Panc1 (cell line): Measurements from ENCODE around the gene VWA5B2. TPM values are rescaled to one million over a fixed set of nuclear protein-coding genes. Genes with fewer than 3 reads are reported as not detected.

Source experiments
- ATAC-seq: fragments of 200-7000 bp; cut with Tn5 transposase; 2 replicates; pipeline ENCODE4 v1.9.1; 2020; ENCODE audit warnings: mild to moderate bottlenecking, moderate library complexity
- BruUV-seq: library from RNA; stranded (reverse); fragments of 400-500 nt; replicated peaks from 2 replicates; lab custom pipeline; 2021; lab: Mats Ljungman, UMichigan
- CTCF ChIA-PET: fragments of 300-600 bp; sonication (Branson Sonifier 250); formaldehyde crosslinking; loops from one replicate; lab custom pipeline; 2022; ENCODE audit warnings: antibody characterized with exemption; lab: Charles Lee
- POLR2A ChIA-PET: fragments of 300-600 bp; sonication (Branson Sonifier 250); formaldehyde crosslinking; loops from one replicate; lab custom pipeline; 2022; ENCODE audit warnings: antibody characterized with exemption; lab: Charles Lee
- DNase-seq: peaks from one replicate; pipeline ENCODE4 v3.0.0-alpha.2; 2010; ENCODE audit warnings: low read depth, low spot score
- H3K27ac ChIP-seq: 2 replicates; pipeline ENCODE4 v1.5.1; 2011; ENCODE audit warnings: mild to moderate bottlenecking, low read length, inconsistent platforms
- H3K27me3 ChIP-seq: fragments of 200-500 bp; sonication (Bioruptor generic); 2 replicates; pipeline ENCODE4 v1.6.0; 2014; ENCODE audit warnings: low read length, inconsistent platforms; ENCODE audit not compliant: control insufficient read depth, insufficient read depth
- H3K36me3 ChIP-seq: fragments of 200-500 bp; sonication (Bioruptor generic); 2 replicates; pipeline ENCODE4 v1.5.1; 2014; ENCODE audit warnings: inconsistent platforms, mild to moderate bottlenecking, low read length, moderate library complexity; ENCODE audit not compliant: control insufficient read depth, insufficient read depth
- H3K4me1 ChIP-seq: 2 replicates; pipeline ENCODE4 v1.5.1; 2011; ENCODE audit warnings: inconsistent platforms, mild to moderate bottlenecking, low read length, moderate library complexity; ENCODE audit not compliant: control insufficient read depth, insufficient read depth
- H3K4me3 ChIP-seq, 2 experiments: 2 replicates each; pipeline ENCODE4 v1.5.1; 2011 to 2012; ENCODE audit warnings: low read depth in 2 of 2, low read length in 2 of 2, mild to moderate bottlenecking in 2 of 2, inconsistent platforms in 1 of 2, moderate library complexity in 1 of 2
- H3K9me3 ChIP-seq: fragments of 200-500 bp; sonication (Bioruptor generic); 2 replicates; pipeline ENCODE4 v1.5.1; 2014; ENCODE audit warnings: low read depth, mild to moderate bottlenecking, inconsistent platforms, low read length, moderate library complexity; ENCODE audit not compliant: control insufficient read depth, insufficient read depth
- POLR2AphosphoS5 ChIP-seq: IDR thresholded peaks from 2 replicates; pipeline ENCODE4 v1.6.1; 2012; ENCODE audit warnings: mild to moderate bottlenecking, low read depth, low read length, moderate library complexity
- SIN3A ChIP-seq: IDR thresholded peaks from 2 replicates; pipeline ENCODE4 v1.6.1; 2012; ENCODE audit warnings: low read depth, mild to moderate bottlenecking, low read length, moderate library complexity, borderline replicate concordance; ENCODE audit not compliant: insufficient read depth
- TCF7L2 ChIP-seq: IDR thresholded peaks from 2 replicates; pipeline ENCODE4 v1.6.1; 2011; ENCODE audit warnings: mild to moderate bottlenecking, low read depth, low read length, inconsistent platforms
- in situ Hi-C: cut with HindIII; loops from 2 replicates; pipeline ENCODE4 v1.10.0; 2016; ENCODE audit warnings: low sequenced_read_pairs, low pct_unique_long_range_greater_than_20kb
- intact Hi-C: fragments of 100-400 bp; cut with micrococcal nuclease; formaldehyde crosslinking; loops from one replicate; pipeline ENCODE4 v1.10.0; 2022; ENCODE audit not compliant: unreplicated experiment
- total RNA-seq: library from RNA; stranded (reverse); gene quantifications from one replicate; pipeline ENCODE4 v1.2.1, GENCODE V29; 2021; ENCODE audit not compliant: unreplicated experiment
- TF ChIP-seq, protein P1 (sequence below): fragments of 450-650 bp; IDR thresholded peaks from 2 replicates; pipeline ENCODE4 v1.5.1; 2017; ENCODE audit warnings: mild to moderate bottlenecking
- TF ChIP-seq, protein P2 (sequence below), 2 experiments: IDR thresholded peaks; 2 replicates each; pipeline ENCODE4 v1.6.1; 2011 to 2012; ENCODE audit warnings: low read depth in 2 of 2, control low read depth in 1 of 2, low read length in 1 of 2, mild to moderate bottlenecking in 1 of 2, moderate library complexity in 1 of 2; ENCODE audit not compliant: insufficient read depth in 1 of 2

Gene VWA5B2
- total RNA-seq, 1 experiment from 2014 or later, result 0.28 TPM

DNA sequence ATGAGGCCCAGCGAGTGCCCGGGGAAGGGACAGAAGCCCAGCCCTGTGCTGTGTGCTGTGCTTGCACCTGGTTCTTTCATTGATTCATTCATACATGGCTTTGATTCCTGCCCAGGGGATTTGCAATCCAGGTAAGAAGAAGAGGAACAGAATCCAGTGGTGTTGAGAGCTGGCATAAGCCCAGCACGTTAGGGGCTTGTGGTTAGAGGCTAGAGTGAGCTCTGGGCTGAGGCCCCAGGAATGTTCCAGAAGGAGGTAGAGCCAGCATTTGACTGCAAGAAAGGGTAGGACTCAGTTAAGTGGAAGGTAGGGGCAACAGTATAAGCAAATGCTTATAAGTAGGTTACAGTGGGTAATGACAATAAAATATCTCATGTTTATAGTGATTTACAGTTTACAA is 2.3 kb downstream of the VWA5B2 start:
- Histone ChIP-seq H3K9me3 (no peaks in the 10 kb centered on the region), H3K4me3 (no peak overlapping the region), H3K36me3 (peaks cover 2% of the 10 kb centered on the region; the same call in 1 of the 2 replicates), H3K27ac (no peak overlapping the region), H3K27me3 (peaks cover 14% of the 10 kb centered on the region; the same call in 1 of the 2 replicates), H3K4me1 (no peaks in the 10 kb centered on the region; the same call in 1 of the 2 replicates)
- no peak for DNase-seq
- POLR2A ChIA-PET, result no interaction called here
- no peak for TF ChIP-seq SIN3A
- TF ChIP-seq, protein P1, sequence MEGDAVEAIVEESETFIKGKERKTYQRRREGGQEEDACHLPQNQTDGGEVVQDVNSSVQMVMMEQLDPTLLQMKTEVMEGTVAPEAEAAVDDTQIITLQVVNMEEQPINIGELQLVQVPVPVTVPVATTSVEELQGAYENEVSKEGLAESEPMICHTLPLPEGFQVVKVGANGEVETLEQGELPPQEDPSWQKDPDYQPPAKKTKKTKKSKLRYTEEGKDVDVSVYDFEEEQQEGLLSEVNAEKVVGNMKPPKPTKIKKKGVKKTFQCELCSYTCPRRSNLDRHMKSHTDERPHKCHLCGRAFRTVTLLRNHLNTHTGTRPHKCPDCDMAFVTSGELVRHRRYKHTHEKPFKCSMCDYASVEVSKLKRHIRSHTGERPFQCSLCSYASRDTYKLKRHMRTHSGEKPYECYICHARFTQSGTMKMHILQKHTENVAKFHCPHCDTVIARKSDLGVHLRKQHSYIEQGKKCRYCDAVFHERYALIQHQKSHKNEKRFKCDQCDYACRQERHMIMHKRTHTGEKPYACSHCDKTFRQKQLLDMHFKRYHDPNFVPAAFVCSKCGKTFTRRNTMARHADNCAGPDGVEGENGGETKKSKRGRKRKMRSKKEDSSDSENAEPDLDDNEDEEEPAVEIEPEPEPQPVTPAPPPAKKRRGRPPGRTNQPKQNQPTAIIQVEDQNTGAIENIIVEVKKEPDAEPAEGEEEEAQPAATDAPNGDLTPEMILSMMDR, result no peak
- no peak for TF ChIP-seq TCF7L2
- TF ChIP-seq, protein P2, sequence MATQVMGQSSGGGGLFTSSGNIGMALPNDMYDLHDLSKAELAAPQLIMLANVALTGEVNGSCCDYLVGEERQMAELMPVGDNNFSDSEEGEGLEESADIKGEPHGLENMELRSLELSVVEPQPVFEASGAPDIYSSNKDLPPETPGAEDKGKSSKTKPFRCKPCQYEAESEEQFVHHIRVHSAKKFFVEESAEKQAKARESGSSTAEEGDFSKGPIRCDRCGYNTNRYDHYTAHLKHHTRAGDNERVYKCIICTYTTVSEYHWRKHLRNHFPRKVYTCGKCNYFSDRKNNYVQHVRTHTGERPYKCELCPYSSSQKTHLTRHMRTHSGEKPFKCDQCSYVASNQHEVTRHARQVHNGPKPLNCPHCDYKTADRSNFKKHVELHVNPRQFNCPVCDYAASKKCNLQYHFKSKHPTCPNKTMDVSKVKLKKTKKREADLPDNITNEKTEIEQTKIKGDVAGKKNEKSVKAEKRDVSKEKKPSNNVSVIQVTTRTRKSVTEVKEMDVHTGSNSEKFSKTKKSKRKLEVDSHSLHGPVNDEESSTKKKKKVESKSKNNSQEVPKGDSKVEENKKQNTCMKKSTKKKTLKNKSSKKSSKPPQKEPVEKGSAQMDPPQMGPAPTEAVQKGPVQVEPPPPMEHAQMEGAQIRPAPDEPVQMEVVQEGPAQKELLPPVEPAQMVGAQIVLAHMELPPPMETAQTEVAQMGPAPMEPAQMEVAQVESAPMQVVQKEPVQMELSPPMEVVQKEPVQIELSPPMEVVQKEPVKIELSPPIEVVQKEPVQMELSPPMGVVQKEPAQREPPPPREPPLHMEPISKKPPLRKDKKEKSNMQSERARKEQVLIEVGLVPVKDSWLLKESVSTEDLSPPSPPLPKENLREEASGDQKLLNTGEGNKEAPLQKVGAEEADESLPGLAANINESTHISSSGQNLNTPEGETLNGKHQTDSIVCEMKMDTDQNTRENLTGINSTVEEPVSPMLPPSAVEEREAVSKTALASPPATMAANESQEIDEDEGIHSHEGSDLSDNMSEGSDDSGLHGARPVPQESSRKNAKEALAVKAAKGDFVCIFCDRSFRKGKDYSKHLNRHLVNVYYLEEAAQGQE (IDR thresholded peaks at IDR 0.05; ENCODE audit: insufficient read depth in 1 of 2, low read depth in 2 of 2, low read length in 1 of 2), result no peak
- TF ChIP-seq POLR2AphosphoS5, result no peak
- CTCF ChIA-PET, result no interaction called here
- no TSS peak for BruUV-seq
- intact Hi-C loops (no loop called here), in situ Hi-C loops (no loop called here)
- ATAC-seq, result no peak

DNA sequence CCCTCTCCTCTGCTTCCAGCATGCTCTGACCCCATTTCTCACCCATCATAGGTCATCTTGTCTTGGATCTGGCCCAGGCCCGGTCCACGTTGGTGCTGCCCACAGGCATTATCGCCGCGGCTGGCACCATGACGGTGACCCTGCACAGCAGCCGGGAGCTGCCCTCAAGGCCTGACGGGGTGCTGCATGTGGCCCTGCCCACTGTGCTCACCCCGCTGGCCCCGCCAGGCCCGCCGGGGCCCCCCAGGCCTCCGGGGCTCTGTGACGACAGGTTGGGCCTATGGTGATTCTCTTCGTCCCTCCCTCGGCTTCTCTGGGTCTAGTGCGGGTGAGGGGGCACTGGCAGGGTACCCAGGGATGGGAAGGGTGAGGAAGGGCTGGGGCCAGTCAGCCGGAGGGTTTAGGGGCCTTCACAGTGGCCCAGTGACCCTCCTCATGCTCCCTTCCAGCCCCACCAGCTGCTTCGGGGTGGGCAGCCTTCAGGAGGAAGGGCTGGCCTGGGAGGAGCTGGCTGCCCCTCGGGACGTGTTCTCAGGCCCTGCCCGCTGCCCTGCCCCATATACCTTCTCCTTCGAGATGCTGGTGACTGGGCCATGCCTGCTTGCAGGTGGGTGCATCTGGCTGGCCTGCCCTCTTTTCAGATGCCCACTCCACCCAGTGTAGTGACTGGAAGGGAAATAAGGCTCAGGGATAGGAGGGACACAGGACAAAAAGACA is 3.9 kb downstream of the VWA5B2 start:
- no peak for TF ChIP-seq SIN3A
- ATAC-seq (no peak), DNase-seq (no peak)
- intact Hi-C loops (no loop called here), in situ Hi-C loops (no loop called here)
- H3K27me3 ChIP-seq, result peaks cover 12% of the 10 kb centered on the region; the same call in 1 of the 2 replicates
- peaks cover 2% of the 10 kb centered on the region; the same call in 1 of the 2 replicates for H3K36me3 ChIP-seq
- H3K4me1 ChIP-seq, result no peaks in the 10 kb centered on the region; the same call in 1 of the 2 replicates
- no TSS peak for BruUV-seq
- H3K4me3 ChIP-seq, result no peak overlapping the region
- CTCF ChIA-PET, result interaction anchor here (0.6 kb wide), 1 partner anchor 152 kb away, joined by 13 read pairs; no protein-coding TSS in a partner anchor
- POLR2A ChIA-PET, result no interaction called here
- H3K9me3 ChIP-seq, result no peaks in the 10 kb centered on the region
- no peak overlapping the region for H3K27ac ChIP-seq

DNA sequence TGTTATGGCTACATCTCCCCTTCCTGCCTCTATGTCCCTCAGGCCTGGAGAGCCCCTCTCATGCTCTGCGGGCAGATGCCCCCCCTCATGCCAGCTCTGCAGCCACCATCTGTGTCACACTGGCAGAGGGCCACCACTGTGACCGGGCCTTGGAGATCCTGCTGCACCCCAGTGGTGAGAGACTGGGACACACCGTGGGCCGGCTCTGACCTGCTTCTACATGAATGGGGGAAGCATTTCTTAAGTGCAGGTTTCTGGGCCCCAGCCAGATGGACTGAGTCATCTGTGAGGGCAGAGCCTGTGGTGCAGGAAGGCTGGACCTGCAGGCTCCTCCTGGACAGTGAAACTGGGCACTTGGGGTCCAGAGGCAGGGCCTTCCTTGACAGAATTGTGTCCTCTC is 4.8 kb downstream of the VWA5B2 start:
- no TSS peak for BruUV-seq

More for the DNA sequence above, 4.8 kb downstream of the VWA5B2 start:
- in situ Hi-C loops (no loop called here), intact Hi-C loops (no loop called here)
- no peak for DNase-seq
- ChIA-PET POLR2A (no interaction called here), CTCF (no interaction called here)
- TF ChIP-seq, protein P1, result no peak
- no peaks in the 10 kb centered on the region; the same call in 1 of the 2 replicates for H3K4me1 ChIP-seq
- H3K27me3 ChIP-seq, result peaks cover 9% of the 10 kb centered on the region; the same call in 1 of the 2 replicates
- H3K36me3 ChIP-seq, result peaks cover 2% of the 10 kb centered on the region; the same call in 1 of the 2 replicates
- no peak overlapping the region for H3K27ac ChIP-seq
- H3K9me3 ChIP-seq, result no peaks in the 10 kb centered on the region
- ATAC-seq, result peak; percentile 43
- H3K4me3 ChIP-seq, result no peak overlapping the region
